ENCODE data around the gene SND1. TPM values are rescaled to one million over a fixed set of nuclear protein-coding genes. Genes with fewer than 3 reads are reported as not detected.

SND1 gene
- total and polyA plus RNA-seq, 10 of the 15 experiments (the other 5 are each of a cell fraction or from before 2014, with no cell fraction given), result 52.4 to 270 (median 146) TPM

- TF ChIP-seq EGR1 (IDR thresholded peaks at IDR 0.05; ENCODE audit: borderline replicate concordance in 1 of 2, low read depth in 2 of 2, low read length in 2 of 2), result no peak
- no peak for TF ChIP-seq E4F1 (IDR thresholded peaks at IDR 0.05; ENCODE audit: borderline replicate concordance, partially characterized antibody)
- no peak for TF ChIP-seq YBX1 (IDR thresholded peaks at IDR 0.05)
Observed at GRCh38 chr7:127995156-127995880, 343.3 kb downstream of the SND1 start (continued).

- DNase-seq (ENCODE audit: low read depth, low spot score) (no peak), ATAC-seq (no peak), FAIRE-seq (no peak)
- no peak overlapping the region for H3K9ac ChIP-seq (ENCODE audit: control insufficient read depth, insufficient read depth, low read length)
- H3K27ac ChIP-seq (ENCODE audit: control insufficient read depth, insufficient read depth), result no peak overlapping the region
- WGBS (ENCODE audit: insufficient coverage, insufficient replicate concordance, low lambda C conversion rate, missing lambda C conversion rate), result 91% methylated on average over 3 of the region's 3 CpGs
- no TSS peak for BruUV-seq (replicated peaks)
- no peak for TF ChIP-seq RELB (IDR thresholded peaks at IDR 0.05; ENCODE audit: low read depth)
- TF ChIP-seq NR2F1 (conservative IDR thresholded peaks at IDR 0.05), result no peak
- no peak for TF ChIP-seq TBL1XR1 (IDR thresholded peaks at IDR 0.05; ENCODE audit: low read depth, low read length)
- no peak for TF ChIP-seq STAT3 (IDR thresholded peaks at IDR 0.05; ENCODE audit: low read depth, low read length)
- no peak for TF ChIP-seq ATF2 (IDR thresholded peaks at IDR 0.05; ENCODE audit: low read length)
- ChIA-PET POLR2A (no interaction called here), CTCF (no interaction called here), RAD21 (ENCODE audit: unreplicated experiment) (no interaction called here), SMC1A (ENCODE audit: uncharacterized antibody, unreplicated experiment) (interaction anchor here (1.1 to 1.4 kb wide), 2 partner anchors 11 to 288 kb away, joined by 3 to 6 read pairs; no protein-coding TSS in a partner anchor)
- peaks cover 7% of the 10 kb centered on the region for H3K4me1 ChIP-seq (ENCODE audit: control insufficient read depth, insufficient read depth, low read length)
- in situ Hi-C loops (cut with MboI), result no loop called here
- no peak overlapping the region for H3K4me2 ChIP-seq (ENCODE audit: control insufficient read depth, insufficient read depth)
- no peaks in the 10 kb centered on the region; the same call in 1 of the 2 replicates for H4K20me1 ChIP-seq (ENCODE audit: control insufficient read depth, insufficient read depth)
- H3K9me3 ChIP-seq (replicated peaks; ENCODE audit: control insufficient read depth, insufficient read depth, low read length), result no peaks in the 10 kb centered on the region
- H3K79me2 ChIP-seq (ENCODE audit: control insufficient read depth, insufficient read depth, low read length), result no peaks in the 10 kb centered on the region
- intact Hi-C loops (cut with micrococcal nuclease; ENCODE audit: unreplicated experiment), result no loop called here
- H3K4me3 ChIP-seq, result no peak overlapping the region
- H2AFZ ChIP-seq (ENCODE audit: control insufficient read depth, low read depth, low read length), result no peak overlapping the region
- H3K27me3 ChIP-seq (replicated peaks in 1 of 2; ENCODE audit: control insufficient read depth in 2 of 2, insufficient read depth in 2 of 2, low read length in 1 of 2), result no peaks in the 10 kb centered on the region
- H3K36me3 ChIP-seq (ENCODE audit: control insufficient read depth in 2 of 2, insufficient read depth in 2 of 2, low read length in 1 of 2), result peaks cover 12 to 26% of the 10 kb centered on the region in 2 experiments
Observed at GRCh38 chr7:127995881-127996215, 343.9 kb downstream of the SND1 start.

Measured in GM12878 (cell line).